ENCODE measurements around the gene SNCG. TPM values are rescaled to one million over a fixed set of nuclear protein-coding genes. Genes with fewer than 3 reads are reported as not detected.
A peak's percentile ranks its signal among the peaks of the same experiment; 100 is the strongest.
"Not testable (repeated sequence)": the region's sequence is repeated elsewhere in the genome, so short reads cannot be mapped to it uniquely, and the experiment has no call there.

SNCG gene
- total RNA-seq, 4 donors from 2014 or later = 70.9 to 252 (median 180) TPM

DNA sequence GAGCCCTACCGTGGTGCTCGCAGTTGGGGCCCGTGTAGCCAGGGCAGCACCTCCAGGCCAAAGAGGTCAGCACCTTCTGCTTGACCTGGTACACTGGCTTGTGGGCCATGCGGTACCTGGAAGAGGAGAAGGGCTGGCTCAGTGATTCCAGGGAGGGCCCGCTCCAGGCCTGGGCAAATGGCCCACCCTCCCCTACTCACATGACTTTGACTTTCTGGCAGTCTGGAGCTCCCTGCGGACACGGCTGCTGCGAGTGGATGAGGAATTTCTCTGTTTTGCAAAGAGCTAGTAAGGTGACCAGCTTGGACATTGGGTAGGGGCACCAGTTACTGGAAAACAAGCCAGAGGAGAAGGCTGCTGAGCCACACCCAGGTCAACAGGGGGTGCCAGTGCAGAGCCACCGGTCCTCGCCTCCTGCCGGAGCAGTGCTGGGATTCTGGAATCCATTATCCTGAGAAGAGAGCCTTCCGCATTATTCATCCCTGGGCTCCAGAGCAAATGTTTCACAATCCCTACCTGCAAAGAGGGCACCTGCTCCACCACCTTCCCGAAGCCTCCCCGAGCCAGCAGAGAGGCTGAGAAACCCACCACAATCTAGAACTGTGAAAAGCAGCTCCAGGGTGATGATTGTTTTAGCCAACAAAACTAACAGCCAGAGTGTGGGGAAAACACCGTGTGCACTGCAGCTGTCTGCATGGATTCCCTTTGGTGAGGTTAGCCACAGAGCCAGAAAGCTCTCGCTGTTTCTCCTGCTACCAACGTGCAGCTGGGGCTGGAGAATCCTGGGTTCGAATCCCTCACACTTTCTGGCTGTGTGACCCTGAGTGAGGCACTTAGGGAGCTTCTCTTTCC is 12.8 kb upstream of the SNCG start:
- DNase-seq (ENCODE audit: low spot score) (no peak), ATAC-seq (ENCODE audit: low FRiP score) (peak; percentile 58)
- TF ChIP-seq, protein P1, sequence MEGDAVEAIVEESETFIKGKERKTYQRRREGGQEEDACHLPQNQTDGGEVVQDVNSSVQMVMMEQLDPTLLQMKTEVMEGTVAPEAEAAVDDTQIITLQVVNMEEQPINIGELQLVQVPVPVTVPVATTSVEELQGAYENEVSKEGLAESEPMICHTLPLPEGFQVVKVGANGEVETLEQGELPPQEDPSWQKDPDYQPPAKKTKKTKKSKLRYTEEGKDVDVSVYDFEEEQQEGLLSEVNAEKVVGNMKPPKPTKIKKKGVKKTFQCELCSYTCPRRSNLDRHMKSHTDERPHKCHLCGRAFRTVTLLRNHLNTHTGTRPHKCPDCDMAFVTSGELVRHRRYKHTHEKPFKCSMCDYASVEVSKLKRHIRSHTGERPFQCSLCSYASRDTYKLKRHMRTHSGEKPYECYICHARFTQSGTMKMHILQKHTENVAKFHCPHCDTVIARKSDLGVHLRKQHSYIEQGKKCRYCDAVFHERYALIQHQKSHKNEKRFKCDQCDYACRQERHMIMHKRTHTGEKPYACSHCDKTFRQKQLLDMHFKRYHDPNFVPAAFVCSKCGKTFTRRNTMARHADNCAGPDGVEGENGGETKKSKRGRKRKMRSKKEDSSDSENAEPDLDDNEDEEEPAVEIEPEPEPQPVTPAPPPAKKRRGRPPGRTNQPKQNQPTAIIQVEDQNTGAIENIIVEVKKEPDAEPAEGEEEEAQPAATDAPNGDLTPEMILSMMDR (IDR thresholded peaks at IDR 0.05) = no peak

- ATAC-seq (ENCODE audit: low FRiP score) = no peak
- TF ChIP-seq, protein P1 (IDR thresholded peaks at IDR 0.05) = no peak
- DNase-seq (ENCODE audit: low spot score) = no peak
Measured at GRCh38 chr10:86946213-86947155, 11.9 kb upstream of the SNCG start.

- DNase-seq (ENCODE audit: low spot score) = not testable (repeated sequence)
Measured at GRCh38 chr10:86947806-86948205, 10.6 kb upstream of the SNCG start.

GRCh38 chr10:86950349-86950748 is 8.1 kb upstream of the SNCG start:
- ATAC-seq (ENCODE audit: low FRiP score) (no peak), DNase-seq (ENCODE audit: low spot score) (no peak)
- TF ChIP-seq, protein P1 (IDR thresholded peaks at IDR 0.05) = no peak

More at GRCh38 chr10:86947806-86948205, 10.6 kb upstream of the SNCG start:
- ATAC-seq (ENCODE audit: low FRiP score) = not testable (repeated sequence)

GRCh38 chr10:86951184-86951761 is 7.1 kb upstream of the SNCG start:
- DNase-seq (ENCODE audit: low spot score) (no peak), ATAC-seq (ENCODE audit: low FRiP score) (no peak)
- TF ChIP-seq, protein P1 (IDR thresholded peaks at IDR 0.05) = no peak

- ATAC-seq (ENCODE audit: low FRiP score) (no peak), DNase-seq (ENCODE audit: low spot score) (no peak)
- TF ChIP-seq, protein P1 (IDR thresholded peaks at IDR 0.05) = no peak
Measured at GRCh38 chr10:86952106-86952505, 6.3 kb upstream of the SNCG start.

GRCh38 chr10:86952697-86953096 is 5.7 kb upstream of the SNCG start:
- not testable (repeated sequence) for ATAC-seq (ENCODE audit: low FRiP score); DNase-seq (ENCODE audit: low spot score)

Data from omental fat pad (tissue), 4 donors.